ENCODE results near the gene SAMD7. TPM values are rescaled to one million over a fixed set of nuclear protein-coding genes. Genes with fewer than 3 reads are reported as not detected.
A peak's percentile ranks its signal among the peaks of the same experiment; 100 is the strongest.

The SAMD7 gene
- total RNA-seq, result not detected

GRCh38 chr3:169911272-169911671 lies at the start of gene SAMD7:
SAMD7 (plus strand) TSS chr3:169911572; CDS start chr3:169919499, 7,927 bp downstream.
- Histone ChIP-seq H3K4me1 (no peaks in the 10 kb centered on the region), H3K9me3 (no peaks in the 10 kb centered on the region), H3K36me3 (no peaks in the 10 kb centered on the region), H3K27ac (no peak within 1 kb of the TSS), H3K27me3 (no peaks in the 10 kb centered on the region), H3K4me3 (no peak within 1 kb of the TSS)
- TF ChIP-seq POLR2A (IDR thresholded peaks at IDR 0.05) (no peak), CTCF (IDR thresholded peaks at IDR 0.05) (no peak), EP300 (IDR thresholded peaks at IDR 0.05) (no peak), POLR2AphosphoS5 (IDR thresholded peaks at IDR 0.05) (no peak)
- WGBS, 2 donors (ENCODE audit: low coverage in 1 of 2), result 100% methylated on average over 1 of the region's 1 CpG
- no peak for ATAC-seq

GRCh38 chr3:169861871-169862270 lies 49.5 kb upstream of the SAMD7 start:
- ATAC-seq, result no peak
- H3K4me3 ChIP-seq, result no peak overlapping the region
- no peak overlapping the region for H3K27ac ChIP-seq
- H3K4me1 ChIP-seq, result peaks cover 0 to 4% (median 0%) of the 10 kb centered on the region in 3 donors
- TF ChIP-seq CTCF (IDR thresholded peaks at IDR 0.05), result no peak
- no peak for TF ChIP-seq POLR2A (IDR thresholded peaks at IDR 0.05)
- TF ChIP-seq EP300 (IDR thresholded peaks at IDR 0.05), result no peak
- TF ChIP-seq POLR2AphosphoS5 (IDR thresholded peaks at IDR 0.05), result no peak
- H3K36me3 ChIP-seq, result no peaks in the 10 kb centered on the region
- peaks cover 11% of the 10 kb centered on the region for H3K27me3 ChIP-seq
- H3K9me3 ChIP-seq, result no peaks in the 10 kb centered on the region
- WGBS, 2 donors (ENCODE audit: low coverage in 1 of 2), result 73 to 91% methylated on average over 2 to 3 of the region's 5 CpGs

GRCh38 chr3:169863458-169863899 lies 47.9 kb upstream of the SAMD7 start:
- TF ChIP-seq CTCF (IDR thresholded peaks at IDR 0.05) (peak; percentile 86 to 89 (median 87)), POLR2A (IDR thresholded peaks at IDR 0.05) (no peak), EP300 (IDR thresholded peaks at IDR 0.05) (no peak), POLR2AphosphoS5 (IDR thresholded peaks at IDR 0.05) (no peak)
- H3K27me3 ChIP-seq, result peaks cover 2% of the 10 kb centered on the region
- WGBS, 2 donors (ENCODE audit: low coverage in 1 of 2), result 1 to 2% methylated on average over 6 of the region's 6 CpGs

GRCh38 chr3:169864270-169864669 lies 47.1 kb upstream of the SAMD7 start:
- no peak overlapping the region for H3K27ac ChIP-seq
- H3K4me1 ChIP-seq, result peaks cover 0 to 4% (median 0%) of the 10 kb centered on the region in 3 donors
- no peak for ATAC-seq
- H3K4me3 ChIP-seq, result no peak overlapping the region
- no peak for TF ChIP-seq CTCF (IDR thresholded peaks at IDR 0.05)
- TF ChIP-seq EP300 (IDR thresholded peaks at IDR 0.05), result no peak
- no peak for TF ChIP-seq POLR2AphosphoS5 (IDR thresholded peaks at IDR 0.05)
- no peak for TF ChIP-seq POLR2A (IDR thresholded peaks at IDR 0.05)
- H3K36me3 ChIP-seq, result no peaks in the 10 kb centered on the region
- H3K27me3 ChIP-seq, result no peaks in the 10 kb centered on the region
- H3K9me3 ChIP-seq, result no peaks in the 10 kb centered on the region
- 74 to 95% methylated on average over 2 of the region's 2 CpGs for WGBS, 2 donors (ENCODE audit: low coverage in 1 of 2)

More at GRCh38 chr3:169863458-169863899, 47.9 kb upstream of the SAMD7 start:
- Histone ChIP-seq H3K4me1 (peaks cover 0 to 4% (median 0%) of the 10 kb centered on the region in 3 donors), H3K4me3 (no peak overlapping the region), H3K9me3 (no peaks in the 10 kb centered on the region), H3K27ac (no peak overlapping the region), H3K36me3 (no peaks in the 10 kb centered on the region)
- peak; percentile 69 for ATAC-seq

GRCh38 chr3:169865176-169865767 lies 46.1 kb upstream of the SAMD7 start:
- TF ChIP-seq CTCF (IDR thresholded peaks at IDR 0.05) (no peak), POLR2A (IDR thresholded peaks at IDR 0.05) (no peak), EP300 (IDR thresholded peaks at IDR 0.05) (no peak), POLR2AphosphoS5 (IDR thresholded peaks at IDR 0.05) (no peak)
- H3K36me3 ChIP-seq, result no peaks in the 10 kb centered on the region
- H3K4me1 ChIP-seq, result peaks cover 0 to 4% (median 0%) of the 10 kb centered on the region in 3 donors
- H3K9me3 ChIP-seq, result no peaks in the 10 kb centered on the region
- WGBS, 2 donors (ENCODE audit: low coverage in 1 of 2), result 60 to 78% methylated on average over 2 to 12 of the region's 12 CpGs
- ATAC-seq, result no peak
- H3K4me3 ChIP-seq, result no peak overlapping the region
- H3K27ac ChIP-seq, result no peak overlapping the region
- no peaks in the 10 kb centered on the region for H3K27me3 ChIP-seq
